ENCODE results near the gene KLHDC8B. TPM values are rescaled to one million over a fixed set of nuclear protein-coding genes. Genes with fewer than 3 reads are reported as not detected.

The KLHDC8B gene
- 10 to 100 TPM; 22.4 to 29.8 TPM for total RNA-seq

DNA sequence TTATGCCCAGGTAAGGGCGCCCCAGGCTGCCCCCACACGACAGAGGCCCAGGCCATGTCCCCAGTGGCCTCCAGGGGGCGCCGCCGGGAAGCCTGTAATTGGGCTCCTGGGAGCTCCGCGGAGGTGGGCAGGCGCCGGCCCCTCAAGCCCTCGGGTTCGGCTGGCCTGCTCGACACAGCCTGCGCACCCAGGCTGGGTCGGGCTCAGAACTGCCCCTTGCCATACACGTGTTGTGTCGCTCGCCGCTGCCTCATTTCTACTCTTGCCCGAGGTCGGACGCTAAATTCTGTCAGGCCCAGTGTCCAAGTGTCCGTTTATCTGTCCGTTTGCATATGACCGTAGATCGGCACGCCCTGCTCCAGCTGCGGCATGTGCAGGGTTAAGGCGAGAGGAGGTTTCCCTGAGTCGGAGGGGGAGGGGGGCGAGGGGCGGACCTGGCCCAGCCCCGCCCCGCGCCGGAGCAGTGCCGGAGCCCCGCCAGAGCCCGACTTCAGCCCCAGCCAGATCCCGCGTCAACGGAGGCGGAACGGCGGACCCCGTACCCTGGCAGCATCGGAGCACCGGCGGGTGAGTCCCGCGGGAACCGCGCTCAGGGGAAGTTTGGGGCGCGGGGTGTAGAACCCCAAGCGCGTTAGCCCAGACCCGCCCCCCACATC lies at the start of gene KLHDC8B:
Gene KLHDC8B, plus strand, starts transcription at position 480 of the 656 bp plus-strand sequence. CDS start 1,172 bp downstream, outside the sequence.
- ATAC-seq (ENCODE audit: insufficient number of reproducible peaks, low FRiP score, low read depth) (peak; percentile 79), DNase-seq (ENCODE audit: low spot score) (peak; percentile 53)
- Histone ChIP-seq H3K9me3 (no peaks in the 10 kb centered on the region), H3K4me3 (peak within 1 kb of the TSS; percentile 90), H3K36me3 (peaks cover 14% of the 10 kb centered on the region), H3K4me1 (ENCODE audit: control insufficient read depth in 1 of 2, low read depth in 2 of 2) (peaks cover 21 to 50% of the 10 kb centered on the region in 2 donors), H3K27me3 (replicated peaks; ENCODE audit: insufficient read depth) (no peaks in the 10 kb centered on the region), H3K27ac (peak within 1 kb of the TSS; percentile 76 to 83)
- TF ChIP-seq, protein P1, sequence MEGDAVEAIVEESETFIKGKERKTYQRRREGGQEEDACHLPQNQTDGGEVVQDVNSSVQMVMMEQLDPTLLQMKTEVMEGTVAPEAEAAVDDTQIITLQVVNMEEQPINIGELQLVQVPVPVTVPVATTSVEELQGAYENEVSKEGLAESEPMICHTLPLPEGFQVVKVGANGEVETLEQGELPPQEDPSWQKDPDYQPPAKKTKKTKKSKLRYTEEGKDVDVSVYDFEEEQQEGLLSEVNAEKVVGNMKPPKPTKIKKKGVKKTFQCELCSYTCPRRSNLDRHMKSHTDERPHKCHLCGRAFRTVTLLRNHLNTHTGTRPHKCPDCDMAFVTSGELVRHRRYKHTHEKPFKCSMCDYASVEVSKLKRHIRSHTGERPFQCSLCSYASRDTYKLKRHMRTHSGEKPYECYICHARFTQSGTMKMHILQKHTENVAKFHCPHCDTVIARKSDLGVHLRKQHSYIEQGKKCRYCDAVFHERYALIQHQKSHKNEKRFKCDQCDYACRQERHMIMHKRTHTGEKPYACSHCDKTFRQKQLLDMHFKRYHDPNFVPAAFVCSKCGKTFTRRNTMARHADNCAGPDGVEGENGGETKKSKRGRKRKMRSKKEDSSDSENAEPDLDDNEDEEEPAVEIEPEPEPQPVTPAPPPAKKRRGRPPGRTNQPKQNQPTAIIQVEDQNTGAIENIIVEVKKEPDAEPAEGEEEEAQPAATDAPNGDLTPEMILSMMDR (IDR thresholded peaks at IDR 0.05): peak; percentile 92

DNA sequence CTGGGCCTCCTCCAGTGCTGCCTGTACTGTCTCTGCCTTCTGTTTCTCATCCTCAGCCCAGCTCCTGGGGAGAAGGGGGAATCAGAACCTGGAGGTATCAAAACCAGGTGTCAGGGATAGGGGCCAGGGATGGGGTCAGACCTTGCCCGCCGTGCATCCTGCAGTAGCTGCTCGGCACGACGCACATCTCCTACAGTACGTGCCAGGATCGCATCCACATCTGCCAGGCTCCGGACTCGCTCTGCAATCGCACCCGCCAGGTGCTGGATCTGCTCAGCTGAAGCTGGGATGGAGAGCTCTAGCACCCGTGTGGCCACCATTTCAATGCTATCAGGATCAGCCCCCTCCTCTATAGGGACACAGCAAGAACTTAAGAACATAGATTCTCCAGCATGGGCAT lies 49.4 kb upstream of the KLHDC8B start:
- no peak for ATAC-seq (ENCODE audit: insufficient number of reproducible peaks, low FRiP score, low read depth)
- peaks cover 68% of the 10 kb centered on the region for H3K36me3 ChIP-seq
- no peaks in the 10 kb centered on the region for H3K27me3 ChIP-seq (replicated peaks; ENCODE audit: insufficient read depth)
- no peak for DNase-seq (ENCODE audit: low spot score)
- TF ChIP-seq, protein P1 (IDR thresholded peaks at IDR 0.05): no peak
- H3K27ac ChIP-seq: no peak overlapping the region
- no peak overlapping the region for H3K4me3 ChIP-seq
- H3K9me3 ChIP-seq: no peaks in the 10 kb centered on the region
- peaks cover 15 to 17% of the 10 kb centered on the region in 2 donors for H3K4me1 ChIP-seq (ENCODE audit: control insufficient read depth in 1 of 2, low read depth in 2 of 2)

DNA sequence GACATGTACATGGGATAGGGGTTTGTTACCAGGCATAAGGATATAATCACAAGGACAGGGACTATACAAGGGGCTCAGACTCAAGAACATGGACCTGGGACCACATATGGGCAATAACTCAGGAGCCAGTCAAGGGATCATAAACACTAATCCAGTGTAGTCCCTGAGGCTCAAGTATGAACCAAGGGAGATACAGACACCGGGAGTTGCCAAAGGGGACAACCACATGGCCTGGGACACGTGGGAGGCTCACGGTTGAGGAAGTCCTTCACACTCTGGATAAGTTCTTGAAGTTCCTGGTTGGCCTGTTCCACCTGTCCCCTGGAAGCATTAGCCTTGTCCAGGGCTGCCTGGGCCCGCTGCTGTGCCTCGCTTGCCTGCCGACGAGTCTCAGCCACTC lies 48.9 kb upstream of the KLHDC8B start:
- no peak overlapping the region for H3K27ac ChIP-seq
- DNase-seq (ENCODE audit: low spot score) (no peak), ATAC-seq (ENCODE audit: insufficient number of reproducible peaks, low FRiP score, low read depth) (no peak)
- no peaks in the 10 kb centered on the region for H3K27me3 ChIP-seq (replicated peaks; ENCODE audit: insufficient read depth)
- H3K4me3 ChIP-seq: no peak overlapping the region
- peaks cover 64% of the 10 kb centered on the region for H3K36me3 ChIP-seq
- H3K4me1 ChIP-seq (ENCODE audit: control insufficient read depth in 1 of 2, low read depth in 2 of 2): peaks cover 15 to 17% of the 10 kb centered on the region in 2 donors
- H3K9me3 ChIP-seq: no peaks in the 10 kb centered on the region
- TF ChIP-seq, protein P1 (IDR thresholded peaks at IDR 0.05): no peak

DNA sequence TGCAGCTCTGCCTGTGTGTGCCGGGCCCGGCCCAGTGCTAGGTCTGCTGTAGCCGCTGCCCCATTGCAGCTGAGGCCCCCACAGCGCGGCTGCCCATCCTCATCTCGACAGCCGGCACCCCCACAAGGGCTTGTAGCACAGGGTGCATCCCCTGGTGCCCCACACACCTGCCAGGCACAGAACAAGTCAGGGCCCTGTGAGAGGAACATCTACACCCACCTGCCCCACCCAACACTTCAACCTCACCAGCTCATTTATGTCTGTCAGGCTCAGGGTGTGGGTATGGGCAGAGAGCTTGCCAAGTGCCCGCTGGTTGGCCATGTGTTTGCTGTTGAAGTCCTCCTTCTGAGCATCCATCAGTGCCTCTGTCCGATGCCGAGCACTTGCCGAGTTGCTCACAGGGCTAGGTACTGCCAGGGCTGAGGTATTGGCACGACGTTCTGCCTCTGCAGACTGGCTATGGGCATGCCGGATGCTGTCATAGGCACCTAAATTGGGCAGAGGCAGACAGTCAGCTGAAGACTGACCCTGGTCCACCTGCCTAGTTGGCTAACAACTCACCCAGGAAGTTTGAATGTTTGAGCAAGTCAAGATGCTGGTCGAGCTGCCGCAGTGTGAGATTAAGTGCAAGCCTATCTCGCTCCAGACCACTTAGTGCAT lies 48.4 kb upstream of the KLHDC8B start:
- TF ChIP-seq, protein P1 (IDR thresholded peaks at IDR 0.05): no peak
- no peak overlapping the region for H3K4me3 ChIP-seq
- peaks cover 15 to 17% of the 10 kb centered on the region in 2 donors for H3K4me1 ChIP-seq (ENCODE audit: control insufficient read depth in 1 of 2, low read depth in 2 of 2)
- H3K27ac ChIP-seq: no peak overlapping the region
- no peak for DNase-seq (ENCODE audit: low spot score)
- no peaks in the 10 kb centered on the region for H3K27me3 ChIP-seq (replicated peaks; ENCODE audit: insufficient read depth)
- peaks cover 59% of the 10 kb centered on the region for H3K36me3 ChIP-seq
- H3K9me3 ChIP-seq: no peaks in the 10 kb centered on the region
- no peak for ATAC-seq (ENCODE audit: insufficient number of reproducible peaks, low FRiP score, low read depth)

DNA sequence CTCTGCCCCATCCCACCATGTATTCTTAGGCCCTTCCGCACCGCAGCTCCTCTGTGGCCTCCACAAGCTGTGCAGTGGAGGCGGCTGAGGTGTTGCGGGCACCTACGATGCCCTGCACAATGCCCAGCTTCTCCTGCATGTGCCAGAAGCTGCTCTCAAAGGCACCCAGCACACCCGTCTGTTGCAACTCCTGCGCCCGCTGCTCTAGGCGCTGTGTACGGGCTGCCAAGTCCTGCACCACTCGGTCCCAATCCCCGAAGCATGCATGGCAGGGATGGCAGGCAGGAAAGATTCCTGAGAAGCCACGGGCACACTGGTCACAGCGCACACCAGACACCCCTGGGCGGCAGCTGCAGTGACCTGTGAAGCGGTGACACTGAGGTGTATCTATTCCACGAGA lies 47.7 kb upstream of the KLHDC8B start:
- Histone ChIP-seq H3K27me3 (replicated peaks; ENCODE audit: insufficient read depth) (no peaks in the 10 kb centered on the region), H3K27ac (no peak overlapping the region), H3K4me1 (ENCODE audit: control insufficient read depth in 1 of 2, low read depth in 2 of 2) (peaks cover 14 to 16% of the 10 kb centered on the region in 2 donors), H3K9me3 (no peaks in the 10 kb centered on the region), H3K4me3 (no peak overlapping the region), H3K36me3 (peaks cover 59% of the 10 kb centered on the region)
- TF ChIP-seq, protein P1 (IDR thresholded peaks at IDR 0.05): no peak
- no peak for ATAC-seq (ENCODE audit: insufficient number of reproducible peaks, low FRiP score, low read depth)
- no peak for DNase-seq (ENCODE audit: low spot score)

Data from thoracic aorta (tissue), 2 donors.